Activated T-helper 2 cell treated with anti-CD3 and anti-CD28 coated beads, Interferon-gamma antibody, Interleukin-2, Interleukin-4, amounts not matched to agents 10 μg/mL and 5 μg/mL and 100 μg/mL, durations not matched to agents 14 hours and 24 hours and 36 hours (primary cell): Measurements from ENCODE around the gene GAB2. TPM values are rescaled to one million over a fixed set of nuclear protein-coding genes. Genes with fewer than 3 reads are reported as not detected.

Experiments used
- DNase-seq: peaks from one replicate; pipeline ENCODE4 v3.0.0; 2021; ENCODE audit warnings: low spot score
- H3K27ac Mint-ChIP-seq: one replicate; pipeline ENCODE4 v1.8.0; 2021; ENCODE audit warnings: mixed read lengths
- H3K27me3 Mint-ChIP-seq: one replicate; pipeline ENCODE4 v1.8.0; 2021; ENCODE audit warnings: low read depth, mixed read lengths
- H3K36me3 Mint-ChIP-seq: one replicate; pipeline ENCODE4 v1.8.0; 2021; ENCODE audit warnings: low read depth, mixed read lengths
- H3K4me1 Mint-ChIP-seq: one replicate; pipeline ENCODE4 v1.8.0; 2021; ENCODE audit warnings: low read depth, mixed read lengths
- H3K4me3 Mint-ChIP-seq: one replicate; pipeline ENCODE4 v1.8.0; 2021; ENCODE audit warnings: low read depth, mild to moderate bottlenecking, moderate library complexity, mixed read lengths
- H3K9me3 Mint-ChIP-seq: one replicate; pipeline ENCODE4 v1.8.0; 2021; ENCODE audit warnings: mixed read lengths
- intact Hi-C: fragments of 100-400 bp; cut with micrococcal nuclease; formaldehyde crosslinking; loops from one replicate; pipeline ENCODE4 v1.15.1; 2023
- total RNA-seq: library from RNA; stranded (reverse); gene quantifications from 2 replicates; pipeline ENCODE4 v1.2.3, GENCODE V29; 2022

GAB2 gene
- total RNA-seq, 1 donor from 2014 or later: 32.8 TPM

- Mint-ChIP-seq H3K4me3 (no peak overlapping the region), H3K27ac (peak overlapping the region; percentile 45), H3K27me3 (no peaks in the 10 kb centered on the region), H3K9me3 (peaks cover 20% of the 10 kb centered on the region), H3K4me1 (peaks cover 76% of the 10 kb centered on the region), H3K36me3 (peaks cover 55% of the 10 kb centered on the region)
- intact Hi-C loops: loop anchor here (5.0 to 10.0 kb wide), 2 partner anchors 42 to 720 kb away; partner anchors contain the start of gene CLNS1A
- DNase-seq: no peak
Observed at GRCh38 chr11:78354408-78355308, 63.0 kb downstream of the GAB2 start.

- H3K4me1 Mint-ChIP-seq: peaks cover 82% of the 10 kb centered on the region
- H3K9me3 Mint-ChIP-seq: peaks cover 7% of the 10 kb centered on the region
- no peak for DNase-seq
- H3K27me3 Mint-ChIP-seq: no peaks in the 10 kb centered on the region
- peak overlapping the region; percentile 79 for H3K27ac Mint-ChIP-seq
- no peak overlapping the region for H3K4me3 Mint-ChIP-seq
- intact Hi-C loops: loop anchor here (5.0 to 10.0 kb wide), 2 partner anchors 40 to 717 kb away; partner anchors contain the start of gene CLNS1A
- peaks cover 39% of the 10 kb centered on the region for H3K36me3 Mint-ChIP-seq
Observed at GRCh38 chr11:78351979-78352841, 65.4 kb downstream of the GAB2 start.

- no peak for DNase-seq
- H3K4me3 Mint-ChIP-seq: no peak overlapping the region
- no peaks in the 10 kb centered on the region for H3K9me3 Mint-ChIP-seq
- peaks cover 36% of the 10 kb centered on the region for H3K36me3 Mint-ChIP-seq
- peaks cover 84% of the 10 kb centered on the region for H3K4me1 Mint-ChIP-seq
- intact Hi-C loops: loop anchor here (5.0 to 10.0 kb wide), 2 partner anchors 39 to 716 kb away; partner anchors contain the start of gene CLNS1A
- peak overlapping the region; percentile 88 for H3K27ac Mint-ChIP-seq
- H3K27me3 Mint-ChIP-seq: no peaks in the 10 kb centered on the region
Observed at GRCh38 chr11:78351193-78351592, 66.4 kb downstream of the GAB2 start.

- peak overlapping the region; percentile 64 for H3K4me3 Mint-ChIP-seq
- no peaks in the 10 kb centered on the region for H3K9me3 Mint-ChIP-seq
- no peaks in the 10 kb centered on the region for H3K27me3 Mint-ChIP-seq
- DNase-seq: no peak
- peak overlapping the region; percentile 88 for H3K27ac Mint-ChIP-seq
- peaks cover 36% of the 10 kb centered on the region for H3K36me3 Mint-ChIP-seq
- peaks cover 84% of the 10 kb centered on the region for H3K4me1 Mint-ChIP-seq
- intact Hi-C loops: loop anchor here (5.0 to 10.0 kb wide), 2 partner anchors 38 to 716 kb away; partner anchors contain the start of gene CLNS1A
Observed at GRCh38 chr11:78350646-78351165, 66.9 kb downstream of the GAB2 start.

GRCh38 chr11:78350091-78350645 lies 67.5 kb downstream of the GAB2 start:
- no peaks in the 10 kb centered on the region for H3K9me3 Mint-ChIP-seq
- no peaks in the 10 kb centered on the region for H3K27me3 Mint-ChIP-seq
- intact Hi-C loops: loop anchor here (5.0 to 10.0 kb wide), 2 partner anchors 38 to 715 kb away; partner anchors contain the start of gene CLNS1A
- peak overlapping the region; percentile 64 for H3K4me3 Mint-ChIP-seq
- no peak for DNase-seq
- H3K36me3 Mint-ChIP-seq: peaks cover 35% of the 10 kb centered on the region
- peaks cover 85% of the 10 kb centered on the region for H3K4me1 Mint-ChIP-seq
- peak overlapping the region; percentile 88 for H3K27ac Mint-ChIP-seq

- Mint-ChIP-seq H3K9me3 (no peaks in the 10 kb centered on the region), H3K27ac (peak overlapping the region; percentile 88), H3K27me3 (no peaks in the 10 kb centered on the region), H3K36me3 (peaks cover 32% of the 10 kb centered on the region), H3K4me1 (peaks cover 84% of the 10 kb centered on the region), H3K4me3 (peak overlapping the region; percentile 47)
- intact Hi-C loops: loop anchor here (5.0 to 10.0 kb wide), 2 partner anchors 37 to 715 kb away; partner anchors contain the start of gene CLNS1A
- no peak for DNase-seq
Observed at GRCh38 chr11:78349624-78350023, 68.0 kb downstream of the GAB2 start.

- intact Hi-C loops: no loop called here
- Mint-ChIP-seq H3K4me3 (peak overlapping the region; percentile 63), H3K4me1 (peaks cover 84% of the 10 kb centered on the region), H3K36me3 (peaks cover 34% of the 10 kb centered on the region), H3K27me3 (no peaks in the 10 kb centered on the region), H3K9me3 (no peaks in the 10 kb centered on the region), H3K27ac (peak overlapping the region; percentile 88)
- DNase-seq: no peak
Observed at GRCh38 chr11:78349114-78349513, 68.5 kb downstream of the GAB2 start.

GRCh38 chr11:78347956-78348355 lies 69.7 kb downstream of the GAB2 start:
- no peaks in the 10 kb centered on the region for H3K9me3 Mint-ChIP-seq
- H3K36me3 Mint-ChIP-seq: peaks cover 36% of the 10 kb centered on the region
- peaks cover 90% of the 10 kb centered on the region for H3K4me1 Mint-ChIP-seq
- H3K27ac Mint-ChIP-seq: peak overlapping the region; percentile 88
- H3K4me3 Mint-ChIP-seq: no peak overlapping the region
- intact Hi-C loops: loop anchor here (1.0 kb wide), 1 partner anchor 8 kb away; no protein-coding TSS in a partner anchor
- no peaks in the 10 kb centered on the region for H3K27me3 Mint-ChIP-seq
- DNase-seq: no peak

- peak overlapping the region; percentile 4 for H3K27ac Mint-ChIP-seq
- intact Hi-C loops: no loop called here
- no peak overlapping the region for H3K4me3 Mint-ChIP-seq
- H3K27me3 Mint-ChIP-seq: no peaks in the 10 kb centered on the region
- peaks cover 90% of the 10 kb centered on the region for H3K4me1 Mint-ChIP-seq
- peaks cover 44% of the 10 kb centered on the region for H3K36me3 Mint-ChIP-seq
- H3K9me3 Mint-ChIP-seq: no peaks in the 10 kb centered on the region
- DNase-seq: no peak
Observed at GRCh38 chr11:78346799-78347198, 70.8 kb downstream of the GAB2 start.

- Mint-ChIP-seq H3K27me3 (no peaks in the 10 kb centered on the region), H3K36me3 (peaks cover 49% of the 10 kb centered on the region), H3K27ac (peak overlapping the region; percentile 53), H3K4me1 (peaks cover 91% of the 10 kb centered on the region), H3K9me3 (no peaks in the 10 kb centered on the region), H3K4me3 (no peak overlapping the region)
- DNase-seq: no peak
- intact Hi-C loops: no loop called here
Observed at GRCh38 chr11:78345450-78345849, 72.2 kb downstream of the GAB2 start.

GRCh38 chr11:78344676-78345075 lies 72.9 kb downstream of the GAB2 start:
- Mint-ChIP-seq H3K36me3 (peaks cover 49% of the 10 kb centered on the region), H3K9me3 (no peaks in the 10 kb centered on the region), H3K27ac (no peak overlapping the region), H3K27me3 (no peaks in the 10 kb centered on the region), H3K4me3 (no peak overlapping the region), H3K4me1 (peaks cover 92% of the 10 kb centered on the region)
- intact Hi-C loops: loop anchor here (5.0 kb wide), 5 partner anchors 33 to 218 kb away; partner anchors contain the start of genes KCTD21 and USP35
- DNase-seq: no peak

- no peak for DNase-seq
- Mint-ChIP-seq H3K36me3 (peaks cover 52% of the 10 kb centered on the region), H3K4me1 (peaks cover 94% of the 10 kb centered on the region), H3K27ac (peak overlapping the region; percentile 56), H3K4me3 (no peak overlapping the region), H3K9me3 (no peaks in the 10 kb centered on the region), H3K27me3 (no peaks in the 10 kb centered on the region)
- intact Hi-C loops: loop anchor here (5.0 kb wide), 5 partner anchors 33 to 218 kb away; partner anchors contain the start of genes KCTD21 and USP35
Observed at GRCh38 chr11:78344094-78344493, 73.5 kb downstream of the GAB2 start.
